ENCODE measurements around the gene TBC1D8.

The TBC1D8 gene

GRCh38 chr2:100976061-100976460 lies 175.1 kb downstream of the TBC1D8 start:
- H3K4me3 ChIP-seq (ENCODE audit: low read depth, low read length): no peak overlapping the region
- TF ChIP-seq POLR2A (IDR thresholded peaks at IDR 0.05; ENCODE audit: extremely low read depth, insufficient read length): no peak
- TF ChIP-seq, protein P1, sequence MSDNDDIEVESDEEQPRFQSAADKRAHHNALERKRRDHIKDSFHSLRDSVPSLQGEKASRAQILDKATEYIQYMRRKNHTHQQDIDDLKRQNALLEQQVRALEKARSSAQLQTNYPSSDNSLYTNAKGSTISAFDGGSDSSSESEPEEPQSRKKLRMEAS (IDR thresholded peaks at IDR 0.05; ENCODE audit: low read depth, low read length): no peak
- no peak for TF ChIP-seq CTCF (IDR thresholded peaks at IDR 0.05; ENCODE audit: low read depth, low read length)
- no peak for TF ChIP-seq MYC (IDR thresholded peaks at IDR 0.05; ENCODE audit: low read depth, low read length)
- no peak for DNase-seq (ENCODE audit: low read depth)

GRCh38 chr2:100975521-100975785 lies 175.7 kb downstream of the TBC1D8 start:
- no peak overlapping the region for H3K4me3 ChIP-seq (ENCODE audit: low read depth, low read length)
- no peak for DNase-seq (ENCODE audit: low read depth)
- TF ChIP-seq CTCF (IDR thresholded peaks at IDR 0.05; ENCODE audit: low read depth, low read length) (no peak), MYC (IDR thresholded peaks at IDR 0.05; ENCODE audit: low read depth, low read length) (no peak), POLR2A (IDR thresholded peaks at IDR 0.05; ENCODE audit: extremely low read depth, insufficient read length) (no peak)
- TF ChIP-seq, protein P1 (IDR thresholded peaks at IDR 0.05; ENCODE audit: low read depth, low read length): no peak

- no peak for TF ChIP-seq POLR2A (IDR thresholded peaks at IDR 0.05; ENCODE audit: extremely low read depth, insufficient read length)
- no peak for TF ChIP-seq MYC (IDR thresholded peaks at IDR 0.05; ENCODE audit: low read depth, low read length)
- TF ChIP-seq CTCF (IDR thresholded peaks at IDR 0.05; ENCODE audit: low read depth, low read length): no peak
- TF ChIP-seq, protein P1 (IDR thresholded peaks at IDR 0.05; ENCODE audit: low read depth, low read length): no peak
- no peak for DNase-seq (ENCODE audit: low read depth)
- H3K4me3 ChIP-seq (ENCODE audit: low read depth, low read length): no peak overlapping the region
Measured at GRCh38 chr2:100974712-100975520, 176.3 kb downstream of the TBC1D8 start.

GRCh38 chr2:100972452-100972851 lies 178.7 kb downstream of the TBC1D8 start:
- TF ChIP-seq, protein P1 (IDR thresholded peaks at IDR 0.05; ENCODE audit: low read depth, low read length): no peak
- TF ChIP-seq POLR2A (IDR thresholded peaks at IDR 0.05; ENCODE audit: extremely low read depth, insufficient read length): no peak
- no peak for TF ChIP-seq MYC (IDR thresholded peaks at IDR 0.05; ENCODE audit: low read depth, low read length)
- TF ChIP-seq CTCF (IDR thresholded peaks at IDR 0.05; ENCODE audit: low read depth, low read length): no peak
- DNase-seq (ENCODE audit: low read depth): no peak
- H3K4me3 ChIP-seq (ENCODE audit: low read depth, low read length): no peak overlapping the region

GRCh38 chr2:100971221-100971620 lies 180.0 kb downstream of the TBC1D8 start:
- DNase-seq (ENCODE audit: low read depth): no peak
- TF ChIP-seq, protein P1 (IDR thresholded peaks at IDR 0.05; ENCODE audit: low read depth, low read length): no peak
- no peak for TF ChIP-seq MYC (IDR thresholded peaks at IDR 0.05; ENCODE audit: low read depth, low read length)
- no peak overlapping the region for H3K4me3 ChIP-seq (ENCODE audit: low read depth, low read length)

DNA sequence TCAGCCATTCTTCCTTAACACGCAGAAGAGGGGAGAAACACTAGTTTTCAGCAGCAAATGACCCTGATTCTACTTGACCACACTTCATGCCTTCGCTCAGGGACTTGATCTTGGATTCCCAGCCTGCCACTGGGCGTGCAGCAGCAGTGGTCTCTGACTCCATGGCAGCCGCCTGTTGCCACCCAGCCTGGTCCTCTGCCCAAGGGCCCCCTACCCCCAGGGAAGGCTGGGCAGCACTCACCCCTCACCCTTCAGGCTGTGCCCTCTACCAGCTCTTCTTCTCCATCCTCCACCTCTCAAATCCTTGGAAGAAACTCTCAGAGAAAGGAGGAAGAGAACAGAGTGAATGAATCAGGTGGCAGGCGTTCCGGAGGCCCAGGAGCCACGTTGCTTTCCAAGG lies 181.2 kb downstream of the TBC1D8 start:
- H3K4me3 ChIP-seq (ENCODE audit: low read depth, low read length): no peak overlapping the region
- no peak for TF ChIP-seq POLR2A (IDR thresholded peaks at IDR 0.05; ENCODE audit: extremely low read depth, insufficient read length)
- DNase-seq (ENCODE audit: low read depth): no peak

All from NB4 (cell line).